ENCODE results near the gene TAP1. TPM values are rescaled to one million over a fixed set of nuclear protein-coding genes. Genes with fewer than 3 reads are reported as not detected.
"Not testable (repeated sequence)": the region's sequence is repeated elsewhere in the genome, so short reads cannot be mapped to it uniquely, and the experiment has no call there.

The TAP1 gene
- 17.4 TPM for total RNA-seq

DNA sequence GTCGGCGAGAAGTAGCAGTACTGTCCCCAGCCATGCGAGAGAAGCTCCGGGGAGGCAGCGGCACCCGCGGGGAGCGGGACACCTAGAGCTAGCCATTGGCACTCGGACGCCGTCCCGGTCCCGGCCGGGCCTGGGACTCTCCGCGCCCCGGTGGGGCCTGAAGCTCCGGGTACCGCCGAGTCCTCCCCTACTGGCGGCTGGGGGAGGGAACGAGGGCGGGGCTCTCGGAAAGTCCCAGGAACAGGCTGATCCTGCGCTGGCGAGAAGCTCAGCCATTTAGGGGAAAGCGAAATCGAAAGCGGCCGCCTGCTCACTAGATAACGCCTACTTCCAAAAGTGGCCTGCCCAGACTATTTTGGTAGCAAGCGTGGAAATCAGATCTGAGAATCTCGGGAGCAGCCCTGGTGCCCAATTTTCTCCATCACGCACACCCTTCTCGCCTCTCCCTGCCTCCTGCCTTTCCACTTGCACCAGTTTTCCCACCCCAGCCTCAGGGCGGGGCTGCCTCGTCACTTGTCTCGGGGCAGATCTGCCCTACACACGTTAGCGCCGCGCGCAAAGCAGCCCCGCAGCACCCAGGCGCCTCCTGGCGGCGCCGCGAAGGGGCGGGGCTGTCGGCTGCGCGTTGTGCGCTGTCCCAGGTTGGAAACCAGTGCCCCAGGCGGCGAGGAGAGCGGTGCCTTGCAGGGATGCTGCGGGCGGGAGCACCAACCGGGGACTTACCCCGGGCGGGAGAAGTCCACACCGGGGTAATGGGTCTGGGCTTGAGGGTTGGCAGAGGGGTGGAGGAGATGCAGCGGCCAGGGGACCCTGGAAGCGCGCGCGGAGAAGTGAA lies at the start of gene TAP1, which contains the start of gene PSMB9:
Gene TAP1, minus strand, starts transcription at position 164 of the 835 bp plus-strand sequence. Its CDS starts 68 bp downstream, at position 96.
Gene PSMB9, plus strand, starts transcription at position 652 of the 835 bp plus-strand sequence. Its CDS starts 38 bp downstream, at position 690.
- peak; percentile 96 for DNase-seq

DNA sequence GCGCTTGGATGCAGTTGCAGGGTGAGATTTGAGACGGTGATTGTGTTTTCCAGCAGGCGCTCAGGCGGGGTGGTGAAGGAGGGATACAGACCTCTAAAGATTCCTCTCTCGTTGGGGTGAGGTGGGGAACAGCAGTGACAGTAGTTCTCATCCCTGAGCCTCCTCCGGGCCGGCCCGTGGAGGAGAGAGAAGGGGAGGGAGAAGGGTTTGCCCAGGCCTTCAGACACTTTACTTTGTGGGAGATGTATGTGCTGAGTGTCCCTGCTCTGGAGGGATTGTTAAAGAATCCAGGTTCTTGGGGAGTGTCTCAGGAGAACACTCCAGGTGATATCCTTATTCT lies 41.5 kb upstream of the TAP1 start:
- DNase-seq = no peak

GRCh38 chr6:32894085-32895005 lies 40.8 kb upstream of the TAP1 start:
- DNase-seq = peak; percentile 79

GRCh38 chr6:32890831-32891230 lies 37.3 kb upstream of the TAP1 start:
- DNase-seq = no peak

GRCh38 chr6:32889533-32889932 lies 36.0 kb upstream of the TAP1 start:
- DNase-seq = no peak

- no peak for DNase-seq
Measured at GRCh38 chr6:32888576-32888975, 35.1 kb upstream of the TAP1 start.

DNA sequence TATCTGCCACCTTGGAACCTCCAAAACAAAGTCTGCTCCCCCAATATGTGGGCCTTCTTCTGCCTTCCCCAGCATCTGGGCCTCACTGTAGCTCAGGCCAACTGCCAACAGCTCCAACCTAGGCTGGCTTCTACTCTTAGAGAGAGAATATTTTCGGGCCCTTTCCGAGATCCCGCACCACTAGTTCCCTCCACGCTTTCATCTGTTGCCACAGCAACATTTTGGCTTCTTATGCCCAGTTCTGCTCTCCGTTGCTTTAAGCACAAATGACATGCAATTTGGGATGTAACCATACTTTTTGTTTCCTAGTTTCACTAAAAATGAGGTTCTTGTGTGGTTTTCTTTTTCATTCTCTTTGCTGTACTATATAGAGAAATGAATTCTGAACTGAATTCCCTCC lies 34.1 kb upstream of the TAP1 start:
- no peak for DNase-seq

GRCh38 chr6:32886681-32887383 lies 33.3 kb upstream of the TAP1 start:
- DNase-seq = no peak

DNA sequence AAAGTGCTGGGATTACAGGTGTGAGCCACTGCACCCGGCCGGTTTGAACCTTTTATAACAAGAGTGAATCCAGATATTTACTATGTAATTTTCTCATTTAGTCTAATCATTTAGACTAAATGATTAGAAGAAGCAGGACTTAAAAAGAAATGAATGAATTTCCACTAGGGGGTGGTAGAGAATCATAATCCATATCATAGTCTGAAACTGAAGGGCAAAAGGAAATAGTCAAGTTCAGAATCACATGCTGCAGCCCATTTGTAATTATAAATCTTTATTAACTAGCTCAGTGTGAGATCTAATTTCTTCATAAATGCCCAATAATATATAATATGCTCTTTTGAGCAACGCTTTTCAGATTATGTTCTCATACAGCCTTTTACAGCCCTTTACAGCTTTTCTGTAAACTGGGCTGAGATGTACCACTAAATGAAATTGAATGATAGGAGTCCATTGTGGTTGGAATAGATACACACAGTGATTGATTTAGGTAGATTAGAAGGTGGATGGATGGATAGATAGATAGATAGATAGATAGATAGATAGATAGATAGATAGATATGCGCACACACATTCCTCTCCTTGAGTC lies 32.3 kb upstream of the TAP1 start:
- peak; percentile 21 for DNase-seq

GRCh38 chr6:32883789-32884188 lies 30.3 kb upstream of the TAP1 start:
- no peak for DNase-seq

GRCh38 chr6:32882879-32883250 lies 29.4 kb upstream of the TAP1 start:
- DNase-seq = no peak

- DNase-seq = not testable (repeated sequence)
Measured at GRCh38 chr6:32880962-32881361, 27.5 kb upstream of the TAP1 start.

- DNase-seq = no peak
Measured at GRCh38 chr6:32879691-32880090, 26.2 kb upstream of the TAP1 start.

- no peak for DNase-seq
Measured at GRCh38 chr6:32876603-32877002, 23.1 kb upstream of the TAP1 start.

DNA sequence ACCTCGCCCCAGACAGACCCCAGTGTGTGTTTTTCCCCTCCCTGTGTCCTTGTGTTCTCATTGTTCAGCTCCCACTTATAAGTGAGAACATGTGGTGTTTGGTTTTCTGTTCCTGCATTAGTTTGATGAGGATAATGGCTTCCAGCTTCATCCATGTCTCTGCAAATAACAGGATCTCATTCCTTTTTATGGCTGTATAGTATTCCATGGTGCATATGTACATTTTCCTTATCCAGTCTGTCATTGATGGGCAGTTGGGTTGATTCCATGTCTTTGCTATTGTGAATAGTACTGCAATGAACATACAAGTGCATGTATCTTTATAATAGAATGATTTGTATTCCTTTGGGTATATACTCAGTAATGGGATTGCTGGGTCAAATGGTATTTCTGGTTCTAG lies 20.4 kb upstream of the TAP1 start:
- not testable (repeated sequence) for DNase-seq

- DNase-seq = peak; percentile 35
Measured at GRCh38 chr6:32868257-32868788, 14.8 kb upstream of the TAP1 start.

GRCh38 chr6:32867554-32868256 lies 14.2 kb upstream of the TAP1 start:
- no peak for DNase-seq

DNA sequence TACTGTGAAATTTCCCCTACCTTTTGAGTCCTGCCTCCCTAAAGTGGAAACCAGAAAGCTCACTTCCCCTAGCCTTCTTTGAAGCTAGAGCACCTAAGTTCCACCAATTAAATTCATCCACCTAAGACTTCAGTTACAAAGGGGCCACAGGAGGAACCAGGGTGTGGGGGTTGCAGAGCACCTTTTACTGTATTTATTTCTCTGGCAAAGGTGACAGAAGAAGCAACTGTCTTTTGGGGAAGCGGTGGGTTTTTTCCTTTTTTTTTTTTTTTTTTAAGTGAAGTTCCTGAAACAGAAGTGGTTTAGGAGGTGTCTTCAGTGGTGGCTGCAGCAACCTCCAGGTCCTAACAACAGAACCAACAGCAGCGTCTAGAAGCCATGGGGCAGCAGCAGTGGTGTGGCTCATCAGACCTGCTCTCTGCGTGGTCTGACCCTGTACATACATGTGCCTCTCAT lies 13.5 kb upstream of the TAP1 start:
- DNase-seq = no peak

DNA sequence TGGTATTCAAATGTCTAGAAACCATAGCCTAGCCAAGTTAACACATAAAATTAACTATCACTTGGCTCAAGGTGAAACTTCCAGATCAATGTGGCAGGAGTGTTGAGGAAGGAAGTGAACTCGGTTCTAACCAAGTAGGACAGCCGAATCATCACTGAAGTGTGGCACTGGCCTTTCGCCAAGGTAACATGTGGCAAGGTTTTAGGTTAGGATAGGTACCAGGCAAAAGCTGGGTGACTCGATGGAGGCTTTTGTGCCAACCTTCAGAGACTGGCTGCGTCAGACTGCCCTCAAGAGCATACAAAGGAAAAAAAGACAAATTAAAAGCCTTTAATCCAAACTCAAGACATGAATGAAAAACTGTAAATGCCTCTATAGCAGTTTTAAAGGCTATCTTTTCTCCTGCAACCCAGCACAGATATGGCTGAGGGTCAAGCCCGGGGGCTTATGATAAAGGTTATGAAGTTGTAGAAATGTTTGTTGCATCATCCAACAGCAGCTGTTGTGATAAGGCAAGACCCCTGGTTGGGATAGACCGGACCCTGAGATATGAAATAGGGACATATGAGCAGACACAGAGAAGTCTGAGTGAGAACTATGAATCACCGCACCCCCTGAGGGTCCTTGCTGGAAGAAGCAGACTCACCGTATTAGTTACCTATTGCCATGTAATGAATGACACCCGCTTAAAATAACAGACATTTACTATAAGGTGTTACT lies 12.4 kb upstream of the TAP1 start:
- no peak for DNase-seq

GRCh38 chr6:32862725-32863124 lies 9.2 kb upstream of the TAP1 start:
- no peak for DNase-seq
